EL (cell line): ENCODE data around the gene COL9A2.

ENCODE experiments used
- DNase-seq: peaks from one replicate; pipeline ENCODE4 v3.0.0-alpha.2; 2016

COL9A2 gene

DNA sequence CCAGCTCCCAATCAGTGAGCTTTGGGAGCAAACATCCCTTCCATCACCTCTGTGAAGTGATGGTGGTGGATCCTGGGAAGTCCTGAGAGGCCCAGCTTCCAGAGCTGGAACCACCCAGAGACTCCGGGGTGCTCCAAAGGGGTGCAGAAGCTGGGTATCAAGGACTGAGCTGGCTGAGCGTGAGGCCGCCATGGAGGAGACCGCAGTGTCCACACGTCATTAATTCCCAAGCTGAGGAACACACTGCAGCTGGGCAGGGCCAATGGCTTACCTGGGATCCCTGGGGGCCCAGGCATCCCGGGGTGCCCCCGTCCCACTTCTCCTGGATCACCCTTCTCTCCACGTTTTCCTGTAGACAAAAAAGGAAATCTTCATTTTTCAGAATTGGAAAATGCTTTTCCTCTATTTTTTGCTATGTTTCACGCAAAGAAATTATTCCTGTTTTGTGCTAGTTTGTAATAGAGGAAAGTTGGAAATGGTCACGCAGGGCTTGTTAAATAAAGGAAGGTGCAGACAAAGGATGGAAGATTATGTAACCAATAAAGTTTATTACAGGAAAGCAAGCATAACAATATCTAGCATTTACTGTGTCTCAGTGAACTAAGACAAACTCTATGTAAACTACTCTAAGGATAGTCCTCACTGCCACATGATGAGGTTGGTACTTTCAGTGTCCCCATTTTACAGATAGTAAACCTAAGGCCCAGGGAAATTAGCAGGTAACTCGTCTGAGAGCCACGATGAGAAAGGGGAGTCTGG lies 15.4 kb downstream of the COL9A2 start:
- DNase-seq: no peak

DNA sequence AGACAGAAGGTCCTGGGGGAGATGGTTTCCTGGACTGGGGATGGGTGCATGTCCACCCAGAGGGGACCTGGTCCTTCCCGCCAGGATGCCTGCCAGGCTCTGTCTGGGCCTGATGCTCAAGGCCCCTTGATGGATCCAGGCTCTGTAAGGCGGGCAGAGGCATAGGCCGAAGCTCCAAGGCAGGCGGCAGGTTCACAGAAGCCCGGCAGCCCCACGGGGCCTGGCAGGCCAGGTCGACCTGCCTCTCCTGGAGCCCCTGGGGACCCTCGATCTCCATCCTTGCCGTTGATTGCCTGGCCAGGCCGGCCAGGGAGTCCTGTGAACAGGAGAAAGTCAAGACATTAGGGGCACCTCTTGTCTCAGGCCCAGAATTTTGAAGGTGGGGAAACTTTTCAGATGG lies 16.0 kb downstream of the COL9A2 start:
- no peak for DNase-seq

DNA sequence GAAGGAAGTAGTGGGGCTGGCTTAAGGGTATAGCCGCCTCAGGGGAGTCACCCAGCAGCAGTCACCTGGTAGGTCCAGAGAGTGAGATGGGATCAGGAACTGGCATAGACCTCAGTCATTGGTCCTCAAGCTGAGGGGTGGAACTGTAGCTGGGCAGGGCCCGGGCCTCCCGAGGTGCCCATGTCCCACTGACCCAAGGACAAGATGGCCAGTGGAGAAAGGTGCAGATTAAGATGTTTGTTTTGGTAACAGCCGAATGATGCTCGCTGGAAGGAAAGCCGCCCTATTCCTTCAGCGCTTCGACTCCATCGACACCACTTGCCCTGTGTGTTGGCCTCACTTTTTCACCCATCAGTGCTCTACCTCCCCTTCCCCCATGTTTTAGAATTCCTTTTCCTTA lies 16.4 kb downstream of the COL9A2 start:
- DNase-seq: no peak

DNA sequence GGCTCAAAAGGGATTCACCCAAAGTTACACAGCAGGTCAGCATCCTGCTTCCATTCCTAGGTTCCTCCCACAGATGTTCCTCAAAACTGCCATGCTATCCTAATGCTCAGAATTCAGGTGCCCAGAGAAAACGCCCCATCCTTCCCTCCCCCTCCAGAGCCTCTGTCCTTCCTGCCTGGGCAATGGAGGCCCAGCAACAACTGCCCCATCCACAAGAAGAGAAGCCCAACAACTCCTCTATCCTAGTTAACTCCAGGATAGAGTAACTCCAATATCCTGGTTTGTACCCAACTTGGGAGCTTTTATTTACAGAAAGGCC lies 16.9 kb downstream of the COL9A2 start:
- no peak for DNase-seq

DNA sequence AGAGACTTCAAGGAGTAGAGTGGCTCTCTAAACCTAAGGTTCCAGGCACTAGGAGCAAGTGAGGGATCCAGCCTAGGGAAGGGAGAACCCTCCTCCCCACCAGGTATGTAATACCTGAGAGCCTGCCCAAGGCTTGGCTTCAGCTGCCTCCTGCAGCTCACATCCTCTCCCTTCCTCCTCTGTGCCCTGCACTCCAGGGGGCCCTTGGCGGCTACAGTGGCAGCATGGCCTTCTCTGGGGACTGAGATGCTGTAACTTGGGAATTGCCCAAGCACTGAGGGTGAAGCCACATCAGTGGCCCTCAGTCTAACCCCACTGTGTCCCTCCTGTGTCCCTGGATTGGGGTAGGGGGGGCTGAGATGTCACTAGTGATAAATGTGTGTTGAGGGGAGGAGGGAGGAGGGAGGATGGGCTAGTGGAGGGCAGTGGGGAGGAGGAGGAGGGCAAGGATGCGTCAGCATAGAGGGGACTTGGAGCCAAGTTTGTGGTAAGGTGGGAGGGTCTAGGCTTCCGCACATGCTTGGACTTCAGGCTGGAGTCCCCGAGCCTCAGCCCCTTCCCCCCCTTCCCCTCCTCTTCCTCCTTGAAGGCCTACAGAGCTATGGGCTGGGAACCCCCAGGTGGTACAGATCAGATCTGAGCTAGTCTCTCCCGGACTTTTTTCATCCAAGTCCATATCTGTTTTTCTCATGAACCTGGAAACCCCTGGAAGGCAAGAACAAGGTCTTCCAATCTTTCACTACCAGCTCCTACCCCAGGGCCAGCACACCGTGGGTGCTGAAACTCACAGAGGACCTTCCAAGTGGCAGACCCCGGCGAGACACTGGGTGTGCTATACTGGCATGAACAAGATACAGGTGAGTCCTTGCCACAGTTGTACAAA lies 17.5 kb downstream of the COL9A2 start:
- peak; percentile 38 for DNase-seq

DNA sequence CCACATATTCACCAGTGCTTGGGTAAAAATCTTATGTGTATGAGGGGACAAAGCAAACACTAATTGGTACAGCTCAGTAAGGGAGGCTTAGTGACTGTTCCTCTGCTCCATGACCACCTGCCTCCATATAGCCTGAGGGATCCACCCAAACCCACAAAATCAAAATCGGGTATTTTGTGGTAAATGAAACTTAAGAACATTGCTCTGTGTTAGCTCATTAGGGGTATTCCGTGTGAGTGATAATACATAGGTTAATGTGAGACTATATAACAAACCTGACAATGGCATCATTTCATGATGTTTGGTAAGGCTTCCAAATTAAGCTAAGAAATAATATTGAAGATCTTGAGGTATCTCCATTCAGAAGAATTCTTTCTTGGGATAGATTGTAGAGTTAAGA lies 25.8 kb downstream of the COL9A2 start:
- DNase-seq: no peak

DNA sequence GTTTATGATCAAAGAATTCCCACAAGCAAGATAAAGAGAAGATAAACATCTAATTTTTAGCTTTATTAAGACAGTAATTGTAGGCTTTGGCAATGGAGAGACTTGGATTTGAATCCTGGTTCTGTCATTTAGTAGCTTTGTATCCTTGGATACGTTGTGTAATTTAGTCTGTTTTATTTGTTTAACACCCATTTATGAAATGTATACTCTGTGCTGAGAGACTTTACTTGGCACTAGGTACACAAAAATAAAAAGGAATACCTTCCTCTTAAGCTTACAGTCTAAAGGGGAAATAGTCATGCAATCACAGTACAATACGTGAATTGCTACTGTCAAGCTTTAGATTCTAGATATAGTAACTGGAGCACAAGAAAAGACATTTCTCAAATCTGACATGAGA lies 35.2 kb downstream of the COL9A2 start:
- no peak for DNase-seq

DNA sequence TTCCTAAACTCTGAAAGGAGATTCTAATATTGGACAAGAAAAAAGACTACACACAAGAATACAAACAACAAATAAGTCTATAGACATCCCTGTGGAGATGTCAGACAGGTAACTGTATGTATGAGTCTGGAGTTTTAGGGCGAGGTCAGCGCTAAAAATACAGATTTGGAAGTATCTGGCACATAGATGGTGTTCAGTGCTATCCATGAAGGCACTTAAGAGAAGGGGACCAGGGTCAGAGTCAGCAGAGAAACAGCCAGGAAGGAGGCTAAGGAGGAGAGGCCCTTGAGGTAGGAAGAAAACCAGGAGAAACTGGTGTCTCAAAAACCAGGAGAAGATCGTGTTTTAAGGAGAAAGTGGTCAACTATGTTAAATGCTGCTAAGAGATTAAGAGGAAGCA lies 41.0 kb downstream of the COL9A2 start:
- DNase-seq: no peak

DNA sequence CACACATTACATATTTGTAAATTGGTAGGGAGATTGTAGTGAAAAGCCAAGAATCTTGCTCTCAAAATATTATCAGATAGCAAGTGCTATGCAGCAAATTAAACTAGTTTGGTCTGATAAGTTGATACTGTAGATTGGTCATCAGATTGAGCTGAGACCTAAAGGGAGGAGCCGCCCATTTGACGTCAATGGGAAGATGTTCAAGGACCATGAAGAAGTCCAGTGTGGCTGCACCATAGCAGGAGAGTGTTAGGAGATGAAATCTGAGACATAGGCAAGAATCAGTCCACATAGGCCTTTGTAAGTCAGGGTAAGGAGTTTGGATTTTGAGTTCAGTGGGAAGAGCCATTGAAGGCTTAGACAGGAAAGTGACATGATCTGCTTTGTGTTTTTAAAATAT lies 42.8 kb downstream of the COL9A2 start:
- DNase-seq: no peak

DNA sequence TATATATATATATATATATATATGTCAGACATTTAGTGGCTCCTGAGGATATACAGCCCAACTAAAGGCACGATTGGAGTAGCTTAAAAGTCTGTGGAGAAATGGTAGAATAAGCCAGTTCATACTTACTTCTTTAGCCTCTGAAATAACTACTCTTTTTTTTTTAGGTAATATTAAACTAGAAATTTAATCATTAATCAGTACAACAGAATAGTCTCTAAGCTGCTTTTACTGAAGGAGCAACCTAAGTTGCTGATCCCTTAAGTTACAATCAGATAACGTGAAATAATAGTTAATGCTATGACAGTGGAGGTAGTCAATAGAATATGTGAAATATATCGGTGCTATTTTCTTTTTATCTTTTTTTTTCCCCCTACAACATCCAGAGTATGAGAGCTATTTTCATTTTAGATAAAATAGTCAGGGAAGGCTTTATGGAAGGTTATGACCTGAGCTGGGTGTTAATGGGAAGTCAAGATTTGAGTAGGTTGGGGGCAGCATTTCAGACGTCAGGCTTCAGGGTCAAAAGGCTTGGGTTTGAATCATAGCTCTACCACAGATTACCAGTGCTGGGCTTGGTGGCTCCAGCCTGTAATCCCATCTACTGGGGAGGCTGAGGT lies 43.4 kb downstream of the COL9A2 start:
- DNase-seq: no peak

DNA sequence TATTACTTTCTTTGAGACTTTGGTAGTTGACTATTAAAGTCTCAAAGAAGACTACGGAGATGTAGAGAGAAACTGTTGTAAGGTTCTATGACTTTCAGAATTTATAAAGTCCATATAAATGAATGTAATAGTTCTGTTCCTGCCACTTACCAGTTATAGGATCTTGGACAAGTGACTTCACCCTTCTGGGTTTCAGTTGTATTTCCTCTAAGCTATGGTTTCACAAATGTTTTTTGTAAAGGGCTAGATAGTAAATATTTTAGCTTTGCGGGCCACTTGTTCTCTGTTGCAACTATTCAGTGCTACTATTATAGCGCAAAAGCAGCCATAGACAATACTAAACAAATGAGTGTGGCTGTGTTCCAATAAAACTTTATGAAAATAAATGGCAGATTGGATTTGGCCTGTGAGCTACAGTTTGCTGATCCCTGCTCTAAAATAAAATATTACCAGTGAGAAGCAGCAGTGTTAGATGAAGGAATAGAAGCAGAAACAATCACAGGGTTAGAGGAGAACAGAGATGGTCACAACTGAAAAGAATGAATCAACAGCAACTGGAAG lies 44.4 kb downstream of the COL9A2 start:
- DNase-seq: no peak

DNA sequence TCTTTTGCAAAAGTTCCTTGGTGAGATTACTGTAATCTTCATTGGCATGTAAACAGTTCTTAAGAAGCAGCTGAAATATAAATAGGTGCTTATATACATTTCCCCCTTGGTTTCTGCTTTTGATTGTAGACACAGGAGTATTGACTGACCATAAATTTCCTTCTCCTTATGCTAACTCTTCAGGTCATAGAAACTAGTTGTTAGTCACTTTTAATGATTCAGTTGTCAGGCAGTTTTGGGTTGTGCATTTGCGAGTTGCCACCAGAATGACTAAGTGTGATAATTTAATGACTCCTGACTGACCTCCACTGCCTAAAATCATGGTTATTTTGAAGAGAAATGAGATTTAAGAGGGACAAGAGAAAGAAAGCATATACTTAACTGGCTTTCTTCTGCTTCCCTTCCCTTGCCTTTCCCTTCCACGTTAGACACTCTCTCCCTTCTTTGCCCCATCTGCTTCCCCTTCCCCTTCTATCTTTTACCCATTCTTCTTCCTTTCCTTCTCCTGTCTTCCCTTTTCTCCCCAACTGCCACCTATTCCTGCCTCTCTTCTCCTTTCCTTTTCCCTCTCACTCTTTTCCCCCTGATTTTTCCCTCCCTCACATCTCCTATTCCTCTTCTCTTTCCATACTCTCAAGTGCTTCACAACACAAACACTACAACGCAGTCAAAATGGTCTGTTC lies 46.8 kb downstream of the COL9A2 start:
- peak; percentile 40 for DNase-seq

DNA sequence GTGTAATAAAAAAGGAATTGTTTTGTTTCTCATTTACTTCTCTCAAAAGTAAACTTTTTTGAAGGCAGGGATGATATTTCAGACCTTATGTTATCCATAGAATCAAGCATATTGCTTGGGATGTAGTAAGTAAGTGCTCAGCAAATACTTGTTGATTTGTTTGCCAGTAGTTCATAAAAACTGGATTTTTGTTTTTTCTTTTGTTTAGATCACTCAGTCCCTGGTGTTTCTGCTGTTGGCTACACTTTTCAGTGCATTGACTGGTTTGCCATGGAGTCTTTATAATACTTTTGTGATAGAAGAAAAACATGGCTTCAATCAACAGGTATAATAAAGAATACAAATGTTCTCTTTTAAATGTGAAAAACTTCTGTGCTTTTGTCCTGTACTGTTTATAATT lies 48.9 kb downstream of the COL9A2 start:
- no peak for DNase-seq

DNA sequence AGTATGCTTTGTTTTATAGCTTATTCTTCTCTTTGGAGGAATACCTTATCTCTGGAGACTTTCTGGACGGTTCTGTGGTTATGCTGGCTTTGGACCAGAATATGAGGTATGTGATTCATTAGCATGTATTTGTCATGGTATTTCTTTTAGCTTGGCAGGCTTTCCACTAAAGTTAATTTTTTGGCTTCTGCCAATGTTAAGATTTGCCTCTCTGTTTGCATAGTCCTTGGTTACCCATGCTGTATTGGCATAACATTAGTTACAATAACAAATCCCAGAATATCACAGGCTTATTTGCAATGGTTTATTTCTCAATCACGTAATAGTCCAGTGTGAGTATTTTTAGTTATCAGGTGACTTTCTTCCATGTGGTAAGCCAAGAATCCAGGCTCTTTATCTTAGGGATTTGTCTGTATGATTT lies 49.3 kb downstream of the COL9A2 start:
- peak; percentile 79 for DNase-seq

DNA sequence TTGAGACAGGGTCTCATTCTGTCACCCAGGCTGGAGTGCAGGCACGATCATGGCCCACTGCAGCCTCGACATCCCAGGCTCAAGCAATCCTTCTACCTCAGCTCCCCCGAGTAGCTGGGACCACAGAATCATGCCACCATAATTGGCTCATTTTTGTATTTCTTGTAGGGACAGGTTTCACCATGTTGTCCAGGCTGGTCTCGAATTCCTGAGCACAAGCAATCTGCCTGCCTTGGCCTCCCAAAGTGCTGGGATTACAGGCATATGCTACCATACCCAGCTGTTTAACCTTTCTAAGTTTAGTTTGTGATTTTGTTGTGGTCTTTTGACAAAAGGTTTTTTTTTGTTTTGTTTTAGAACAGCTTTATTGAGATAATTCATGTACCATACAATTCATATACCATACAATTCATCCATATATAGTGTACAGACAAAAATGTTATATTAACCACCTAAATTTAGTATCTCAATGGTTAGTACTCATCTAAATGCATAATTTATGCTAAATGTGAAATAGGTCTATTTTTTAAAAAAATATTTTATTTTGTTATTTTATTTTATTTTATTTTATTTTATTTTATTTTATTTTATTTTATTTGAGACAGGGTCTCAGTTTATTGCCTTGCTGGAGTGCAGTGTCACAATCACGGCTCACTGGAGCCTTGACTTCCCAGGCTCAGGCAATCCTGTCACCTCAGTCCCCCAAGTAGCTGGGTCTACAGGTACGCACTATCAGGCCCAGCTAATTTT lies 50.1 kb downstream of the COL9A2 start:
- no peak for DNase-seq

DNA sequence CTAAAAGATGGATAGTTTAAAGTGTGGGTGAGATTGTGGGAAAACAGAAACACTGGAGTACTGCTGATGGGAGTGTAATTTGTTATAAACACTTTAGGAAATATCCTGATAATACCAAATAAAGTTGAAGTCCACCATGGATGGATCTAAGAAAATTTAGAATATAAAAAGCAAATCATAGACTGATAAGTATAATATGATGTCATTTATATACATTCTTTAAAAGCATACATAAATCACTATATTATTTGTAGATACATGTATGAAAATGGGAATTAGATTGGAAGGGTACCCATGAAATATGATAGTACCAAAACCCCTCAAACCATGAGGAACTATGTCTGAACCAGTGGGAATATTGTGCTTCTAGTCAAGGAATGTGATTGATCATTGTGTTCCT lies 51.2 kb downstream of the COL9A2 start:
- DNase-seq: no peak

DNA sequence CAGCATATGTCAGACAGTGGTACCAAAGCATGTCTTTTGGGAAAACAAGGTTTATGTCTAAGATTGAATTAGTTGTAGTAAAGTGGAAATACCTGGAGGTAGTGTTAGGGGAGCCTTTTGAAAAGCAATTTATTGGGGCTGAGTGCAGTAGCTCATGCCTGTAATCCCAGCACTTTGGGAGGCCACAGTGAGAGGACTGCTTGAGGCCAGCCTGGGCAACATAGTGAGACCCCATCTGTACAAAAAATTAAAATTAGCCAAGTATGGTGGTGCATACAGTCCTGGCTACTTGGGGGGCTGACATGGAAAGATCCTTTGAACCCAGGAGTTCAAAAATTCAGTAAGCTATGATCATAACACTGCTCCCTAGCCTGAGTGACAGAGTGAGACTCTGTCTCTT lies 51.8 kb downstream of the COL9A2 start:
- no peak for DNase-seq

DNA sequence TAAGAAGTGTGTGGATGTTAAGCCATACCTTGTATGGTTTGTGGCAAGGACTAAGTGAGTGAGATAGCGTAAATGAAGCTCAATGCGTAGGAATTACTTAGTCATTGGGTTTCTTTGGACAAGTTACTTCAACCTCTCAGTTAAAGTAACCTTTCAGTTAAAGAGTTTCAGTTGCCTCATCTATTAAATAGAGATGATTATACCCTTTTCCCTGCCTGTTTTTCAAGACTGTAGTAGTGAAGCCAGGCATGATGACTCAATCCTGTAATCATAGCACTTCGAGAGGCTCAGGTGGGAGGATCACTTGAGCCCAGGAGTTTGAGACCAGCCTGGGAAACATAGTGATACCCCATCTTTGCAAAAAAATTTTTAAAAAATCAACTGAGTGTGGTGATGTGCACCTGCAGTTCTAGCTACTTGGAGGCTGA lies 52.7 kb downstream of the COL9A2 start:
- no peak for DNase-seq

DNA sequence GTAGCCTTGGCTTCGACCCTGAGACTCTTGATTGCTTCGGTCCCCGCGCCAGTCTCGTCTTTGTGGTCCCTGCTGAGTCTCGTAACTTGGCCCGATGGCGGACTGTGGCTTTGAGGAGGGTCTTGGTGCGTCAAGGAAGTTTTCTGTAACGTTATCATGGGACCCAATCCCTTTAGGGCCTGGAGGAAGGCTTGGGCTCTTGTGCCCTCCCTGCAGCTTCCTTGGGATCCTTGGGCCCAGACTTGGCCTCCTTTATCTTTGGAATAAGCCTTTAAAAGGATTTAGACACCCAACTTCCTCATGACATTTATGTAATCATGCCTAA lies 58.7 kb downstream of the COL9A2 start:
- DNase-seq: peak; percentile 36

DNA sequence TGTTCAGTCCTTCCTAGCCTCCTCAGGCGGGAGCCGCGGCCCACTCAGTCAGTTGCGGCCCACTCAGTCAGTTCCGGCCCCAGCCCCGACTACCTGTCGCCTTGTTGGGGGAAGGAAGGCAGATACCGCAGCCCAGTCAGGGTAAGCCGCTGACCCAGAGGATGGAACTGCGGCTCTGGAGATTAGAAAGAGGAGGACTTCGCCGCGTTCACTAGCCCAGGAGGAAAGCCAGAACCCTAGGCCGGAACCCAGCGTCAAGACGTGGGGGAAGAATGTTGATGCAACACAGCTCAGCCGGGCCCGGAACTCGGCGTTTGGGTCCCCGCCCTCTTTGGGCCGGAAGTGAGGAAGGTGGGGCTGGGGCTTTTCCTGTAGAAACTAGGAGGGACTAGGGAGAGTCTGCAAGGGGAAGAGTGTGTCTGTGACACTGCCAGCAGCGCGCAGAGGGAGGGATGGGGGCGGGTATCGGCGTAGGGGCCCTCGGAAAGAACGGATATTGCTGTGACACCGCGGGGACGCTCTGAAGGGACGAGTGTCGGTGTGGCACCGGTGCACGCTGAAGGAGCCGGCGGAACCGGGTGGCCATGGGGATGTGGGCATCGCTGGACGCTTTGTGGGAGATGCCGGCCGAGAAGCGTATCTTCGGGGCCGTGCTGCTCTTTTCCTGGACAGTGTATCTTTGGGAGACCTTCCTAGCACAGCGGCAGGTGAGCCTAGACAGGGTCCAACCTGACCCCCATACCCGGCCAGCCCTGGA lies 59.2 kb downstream of the COL9A2 start, which contains the start of gene ZMPSTE24:
TSS of gene ZMPSTE24 (plus strand) at position 549 of the 757 bp plus-strand sequence. CDS start at position 585, 36 bp downstream.
- DNase-seq: peak; percentile 98

DNA sequence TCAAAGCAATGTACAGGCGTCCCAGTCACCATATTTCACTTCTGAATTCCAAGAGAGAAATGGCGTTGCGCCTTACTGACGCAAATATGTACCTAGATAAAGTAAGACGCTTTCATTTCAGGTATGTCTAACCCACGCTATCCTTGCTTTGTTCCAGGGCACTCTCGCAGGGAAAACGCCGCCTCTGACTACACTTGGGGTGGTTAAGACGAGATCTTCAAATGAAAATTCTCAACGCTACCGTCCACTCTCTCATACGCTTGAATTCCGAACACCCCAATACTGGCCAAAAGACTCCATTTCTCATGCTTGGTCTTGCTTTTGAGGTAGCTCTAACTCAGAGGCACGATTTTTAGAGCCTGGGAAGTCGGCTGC lies 59.8 kb downstream of the COL9A2 start:
- no peak for DNase-seq
